PFSK-1 (cell line): ENCODE measurements around the gene AMMECR1L.

Source experiments
- FOXP2 ChIP-seq: optimal IDR thresholded peaks from 2 replicates; pipeline ENCODE3; 2011; ENCODE audit warnings: borderline replicate concordance, control low read depth, inconsistent platforms; ENCODE audit not compliant: insufficient read depth; ENCODE audit errors: extremely low read length, extremely low read depth
- POLR2AphosphoS5 ChIP-seq: IDR thresholded peaks from 2 replicates; pipeline ENCODE4 v1.6.1; 2012; ENCODE audit warnings: low read depth, mild to moderate bottlenecking, control low read depth, low read length, moderate library complexity
- SIN3A ChIP-seq: IDR thresholded peaks from 2 replicates; pipeline ENCODE4 v1.6.1; 2012; ENCODE audit warnings: mild to moderate bottlenecking, low read length, moderate library complexity, borderline replicate concordance; ENCODE audit not compliant: insufficient read depth
- TAF1 ChIP-seq: IDR thresholded peaks from 2 replicates; pipeline ENCODE4 v1.6.1; 2012; ENCODE audit warnings: low read length, control low read depth, borderline replicate concordance; ENCODE audit not compliant: insufficient read depth
- TF ChIP-seq, protein P1 (sequence below), 2 experiments: IDR thresholded peaks; 2 replicates each; pipeline versions ENCODE4 v1.6.1 to v1.8.0; 2011 to 2012; ENCODE audit warnings: low read depth in 2 of 2, low read length in 2 of 2, control low read depth in 1 of 2, inconsistent platforms in 1 of 2, mild to moderate bottlenecking in 1 of 2, moderate library complexity in 1 of 2; ENCODE audit not compliant: insufficient read depth in 1 of 2

DNA sequence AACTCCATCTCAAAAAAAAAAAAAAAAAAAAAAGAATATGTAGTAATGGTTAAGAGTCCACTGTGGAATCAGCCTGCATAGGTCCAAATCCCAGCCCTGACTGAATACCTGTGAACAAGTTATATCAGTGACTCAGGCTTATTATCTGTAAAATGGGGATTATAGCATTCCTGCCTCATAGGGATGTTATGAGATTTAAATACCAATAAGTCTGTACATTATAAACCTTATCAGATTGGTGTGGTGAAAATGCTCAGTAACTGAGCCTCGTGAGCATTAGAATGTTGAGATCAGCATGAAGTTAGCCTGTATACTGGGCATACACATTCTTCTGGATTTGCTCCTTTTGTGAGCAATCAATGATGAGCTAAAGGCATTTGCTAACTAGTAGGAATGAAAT lies 3.0 kb upstream of the AMMECR1L start:
- TF ChIP-seq POLR2AphosphoS5 (no peak), TAF1 (no peak), SIN3A (no peak), FOXP2 (no peak)
- TF ChIP-seq, protein P1, sequence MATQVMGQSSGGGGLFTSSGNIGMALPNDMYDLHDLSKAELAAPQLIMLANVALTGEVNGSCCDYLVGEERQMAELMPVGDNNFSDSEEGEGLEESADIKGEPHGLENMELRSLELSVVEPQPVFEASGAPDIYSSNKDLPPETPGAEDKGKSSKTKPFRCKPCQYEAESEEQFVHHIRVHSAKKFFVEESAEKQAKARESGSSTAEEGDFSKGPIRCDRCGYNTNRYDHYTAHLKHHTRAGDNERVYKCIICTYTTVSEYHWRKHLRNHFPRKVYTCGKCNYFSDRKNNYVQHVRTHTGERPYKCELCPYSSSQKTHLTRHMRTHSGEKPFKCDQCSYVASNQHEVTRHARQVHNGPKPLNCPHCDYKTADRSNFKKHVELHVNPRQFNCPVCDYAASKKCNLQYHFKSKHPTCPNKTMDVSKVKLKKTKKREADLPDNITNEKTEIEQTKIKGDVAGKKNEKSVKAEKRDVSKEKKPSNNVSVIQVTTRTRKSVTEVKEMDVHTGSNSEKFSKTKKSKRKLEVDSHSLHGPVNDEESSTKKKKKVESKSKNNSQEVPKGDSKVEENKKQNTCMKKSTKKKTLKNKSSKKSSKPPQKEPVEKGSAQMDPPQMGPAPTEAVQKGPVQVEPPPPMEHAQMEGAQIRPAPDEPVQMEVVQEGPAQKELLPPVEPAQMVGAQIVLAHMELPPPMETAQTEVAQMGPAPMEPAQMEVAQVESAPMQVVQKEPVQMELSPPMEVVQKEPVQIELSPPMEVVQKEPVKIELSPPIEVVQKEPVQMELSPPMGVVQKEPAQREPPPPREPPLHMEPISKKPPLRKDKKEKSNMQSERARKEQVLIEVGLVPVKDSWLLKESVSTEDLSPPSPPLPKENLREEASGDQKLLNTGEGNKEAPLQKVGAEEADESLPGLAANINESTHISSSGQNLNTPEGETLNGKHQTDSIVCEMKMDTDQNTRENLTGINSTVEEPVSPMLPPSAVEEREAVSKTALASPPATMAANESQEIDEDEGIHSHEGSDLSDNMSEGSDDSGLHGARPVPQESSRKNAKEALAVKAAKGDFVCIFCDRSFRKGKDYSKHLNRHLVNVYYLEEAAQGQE (IDR thresholded peaks at IDR 0.05; ENCODE audit: insufficient read depth in 1 of 2, low read depth in 2 of 2, low read length in 2 of 2), result no peak
